Parathyroid adenoma (tissue), 2 donors: ENCODE results near the gene MAPK8IP3.

Source experiments
- H2AFZ ChIP-seq: fragments of 300-600 bp; sonication (generic); one replicate; pipeline ENCODE4 v1.7.0; 2017; ENCODE audit warnings: antibody characterized with exemption, mild to moderate bottlenecking
- H3K27ac ChIP-seq: fragments of 300-600 bp; sonication (generic); one replicate; pipeline ENCODE4 v1.7.0; 2017
- H3K27me3 ChIP-seq: fragments of 300-600 bp; sonication (generic); one replicate; pipeline ENCODE4 v1.7.0; 2017; ENCODE audit warnings: low read length; ENCODE audit not compliant: control insufficient read depth, insufficient read depth
- H3K36me3 ChIP-seq: fragments of 300-600 bp; sonication (generic); one replicate; pipeline ENCODE4 v1.7.0; 2017; ENCODE audit warnings: low read length; ENCODE audit not compliant: control insufficient read depth, insufficient read depth
- H3K4me1 ChIP-seq: fragments of 300-600 bp; sonication (generic); one replicate; pipeline ENCODE4 v1.7.0; 2017; ENCODE audit warnings: control low read depth
- H3K4me2 ChIP-seq: fragments of 300-600 bp; sonication (generic); one replicate; pipeline ENCODE4 v1.7.0; 2017; ENCODE audit warnings: low read length
- H3K4me3 ChIP-seq: fragments of 300-600 bp; sonication (generic); one replicate; pipeline ENCODE4 v1.7.0; 2017; ENCODE audit warnings: low read depth, low read length
- H3K79me2 ChIP-seq: fragments of 300-600 bp; sonication (generic); one replicate; pipeline ENCODE4 v1.7.0; 2017; ENCODE audit warnings: control low read depth
- H3K9ac ChIP-seq: fragments of 300-600 bp; sonication (generic); one replicate; pipeline ENCODE4 v1.7.0; 2017; ENCODE audit warnings: mild to moderate bottlenecking
- H3K9me3 ChIP-seq: fragments of 300-600 bp; sonication (generic); one replicate; pipeline ENCODE4 v1.7.0; 2017; ENCODE audit warnings: low read length; ENCODE audit not compliant: control insufficient read depth
- TF ChIP-seq, protein P1 (sequence below): fragments of 300-600 bp; sonication (generic); IDR thresholded peaks from one replicate; pipeline ENCODE4 v1.7.0; 2017; ENCODE audit warnings: antibody characterized with exemption, mild to moderate bottlenecking
- donor health status: primary hyperparathyroidism.

The MAPK8IP3 gene

DNA sequence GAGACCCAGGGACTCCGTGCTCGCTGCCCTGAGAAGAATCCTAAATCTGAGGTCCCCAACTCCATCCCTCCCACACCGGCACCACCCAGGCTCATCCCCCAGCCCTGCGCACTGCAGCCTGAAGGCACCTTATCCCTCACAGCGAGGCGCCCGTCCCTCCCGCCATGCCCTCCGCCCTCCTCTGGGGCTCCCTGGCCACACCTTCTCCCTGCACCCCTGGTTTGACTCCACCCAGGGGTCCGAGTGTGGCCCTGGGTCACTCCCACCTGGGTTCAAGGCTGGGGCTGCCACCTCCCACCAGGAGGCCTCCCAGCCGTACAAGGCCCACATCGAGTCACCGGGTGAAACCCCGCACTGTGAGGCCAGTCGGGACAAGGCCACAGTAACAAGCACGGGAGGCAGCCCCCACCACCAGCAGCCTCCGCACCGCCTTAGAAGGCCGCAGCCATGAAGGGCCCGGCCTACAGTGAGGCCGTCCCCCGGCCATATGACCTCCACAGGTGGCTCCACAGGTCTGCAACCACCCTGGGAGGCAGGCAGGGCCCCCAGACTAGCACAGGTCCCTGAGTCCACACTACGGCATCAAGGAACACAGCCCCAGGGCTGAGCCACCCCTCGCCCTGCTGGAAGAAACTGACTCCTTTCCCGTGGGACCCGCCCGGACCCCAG, 112.3 kb downstream of the MAPK8IP3 start:
- no peaks in the 10 kb centered on the region for H3K4me1 ChIP-seq
- no peak overlapping the region for H2AFZ ChIP-seq
- H3K79me2 ChIP-seq = peaks cover 34% of the 10 kb centered on the region
- no peak overlapping the region for H3K9ac ChIP-seq
- no peaks in the 10 kb centered on the region for H3K9me3 ChIP-seq
- TF ChIP-seq, protein P1, sequence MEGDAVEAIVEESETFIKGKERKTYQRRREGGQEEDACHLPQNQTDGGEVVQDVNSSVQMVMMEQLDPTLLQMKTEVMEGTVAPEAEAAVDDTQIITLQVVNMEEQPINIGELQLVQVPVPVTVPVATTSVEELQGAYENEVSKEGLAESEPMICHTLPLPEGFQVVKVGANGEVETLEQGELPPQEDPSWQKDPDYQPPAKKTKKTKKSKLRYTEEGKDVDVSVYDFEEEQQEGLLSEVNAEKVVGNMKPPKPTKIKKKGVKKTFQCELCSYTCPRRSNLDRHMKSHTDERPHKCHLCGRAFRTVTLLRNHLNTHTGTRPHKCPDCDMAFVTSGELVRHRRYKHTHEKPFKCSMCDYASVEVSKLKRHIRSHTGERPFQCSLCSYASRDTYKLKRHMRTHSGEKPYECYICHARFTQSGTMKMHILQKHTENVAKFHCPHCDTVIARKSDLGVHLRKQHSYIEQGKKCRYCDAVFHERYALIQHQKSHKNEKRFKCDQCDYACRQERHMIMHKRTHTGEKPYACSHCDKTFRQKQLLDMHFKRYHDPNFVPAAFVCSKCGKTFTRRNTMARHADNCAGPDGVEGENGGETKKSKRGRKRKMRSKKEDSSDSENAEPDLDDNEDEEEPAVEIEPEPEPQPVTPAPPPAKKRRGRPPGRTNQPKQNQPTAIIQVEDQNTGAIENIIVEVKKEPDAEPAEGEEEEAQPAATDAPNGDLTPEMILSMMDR = no peak
- H3K4me2 ChIP-seq = no peak overlapping the region
- no peaks in the 10 kb centered on the region for H3K27me3 ChIP-seq
- H3K36me3 ChIP-seq = no peaks in the 10 kb centered on the region
- H3K27ac ChIP-seq = no peak overlapping the region
- H3K4me3 ChIP-seq = no peak overlapping the region

DNA sequence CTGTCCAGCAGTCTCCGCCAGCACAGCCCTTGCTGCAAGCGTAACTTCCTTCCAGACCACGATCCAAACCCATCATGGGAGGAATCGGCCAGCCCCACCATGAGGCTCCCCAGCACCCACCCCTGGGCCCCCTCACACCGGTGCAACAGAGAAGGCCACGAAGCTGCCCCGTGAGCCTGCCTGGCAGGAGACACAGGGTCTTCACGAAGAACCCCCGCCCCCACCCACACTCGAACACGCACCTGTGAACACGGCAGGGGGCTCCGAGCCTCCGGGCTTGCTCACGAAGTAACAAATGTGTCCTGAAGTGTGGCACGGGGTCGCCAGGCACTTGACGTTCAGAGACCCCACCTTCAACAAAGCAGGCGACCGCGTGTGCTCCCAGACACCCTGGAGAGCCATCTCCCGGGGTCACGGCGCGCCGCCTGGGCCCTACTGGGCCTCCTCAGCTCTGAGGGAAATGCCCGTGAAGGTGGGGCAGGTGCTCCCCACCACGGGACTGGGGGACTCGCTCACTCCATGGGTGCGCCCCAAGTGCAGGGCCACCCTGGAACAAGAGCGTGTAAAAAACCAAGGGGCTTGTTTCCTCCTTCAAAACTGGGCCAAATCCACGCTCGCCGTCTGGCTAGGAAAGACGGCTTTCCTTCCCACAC, 113.0 kb downstream of the MAPK8IP3 start:
- no peak overlapping the region for H3K4me3 ChIP-seq
- H3K9me3 ChIP-seq = no peaks in the 10 kb centered on the region
- H3K4me1 ChIP-seq = no peaks in the 10 kb centered on the region
- no peak overlapping the region for H2AFZ ChIP-seq
- no peaks in the 10 kb centered on the region for H3K36me3 ChIP-seq
- no peak overlapping the region for H3K9ac ChIP-seq
- H3K4me2 ChIP-seq = no peak overlapping the region
- H3K27me3 ChIP-seq = no peaks in the 10 kb centered on the region
- H3K27ac ChIP-seq = no peak overlapping the region
- peaks cover 37% of the 10 kb centered on the region for H3K79me2 ChIP-seq
- TF ChIP-seq, protein P1 = no peak

DNA sequence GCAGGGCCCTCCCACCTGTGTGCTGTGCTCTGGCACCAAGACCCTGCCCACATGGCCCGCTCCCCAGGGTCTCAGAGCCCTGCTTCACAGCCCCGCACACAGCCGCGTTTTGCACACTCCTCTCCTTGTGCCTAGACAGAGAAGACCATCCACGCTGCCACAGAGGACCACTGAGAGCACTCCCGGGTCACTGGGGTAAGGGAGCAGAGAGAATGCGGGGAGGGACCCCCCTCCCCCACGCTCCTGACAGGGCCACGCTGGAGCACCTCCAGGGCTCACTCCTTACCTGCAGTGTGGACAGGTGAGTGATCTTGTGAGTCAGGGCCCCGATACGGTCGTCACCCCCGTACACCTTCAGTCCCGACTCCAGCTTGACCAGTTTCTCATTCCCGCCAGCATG, 113.6 kb downstream of the MAPK8IP3 start:
- H3K27me3 ChIP-seq = no peaks in the 10 kb centered on the region
- TF ChIP-seq, protein P1 = no peak
- H3K4me2 ChIP-seq = no peak overlapping the region
- no peak overlapping the region for H3K4me3 ChIP-seq
- H3K27ac ChIP-seq = no peak overlapping the region
- no peaks in the 10 kb centered on the region for H3K4me1 ChIP-seq
- H3K9ac ChIP-seq = no peak overlapping the region
- H3K9me3 ChIP-seq = no peaks in the 10 kb centered on the region
- H3K36me3 ChIP-seq = no peaks in the 10 kb centered on the region
- H2AFZ ChIP-seq = no peak overlapping the region
- peaks cover 42% of the 10 kb centered on the region for H3K79me2 ChIP-seq
